ENCODE measurements around the gene ADPRHL1. TPM values are rescaled to one million over a fixed set of nuclear protein-coding genes. Genes with fewer than 3 reads are reported as not detected.
"Not testable (repeated sequence)": the region's sequence is repeated elsewhere in the genome, so short reads cannot be mapped to it uniquely, and the experiment has no call there.

ADPRHL1 gene
- total RNA-seq, 1 experiment from 2014 or later, result 3.3 TPM

DNA sequence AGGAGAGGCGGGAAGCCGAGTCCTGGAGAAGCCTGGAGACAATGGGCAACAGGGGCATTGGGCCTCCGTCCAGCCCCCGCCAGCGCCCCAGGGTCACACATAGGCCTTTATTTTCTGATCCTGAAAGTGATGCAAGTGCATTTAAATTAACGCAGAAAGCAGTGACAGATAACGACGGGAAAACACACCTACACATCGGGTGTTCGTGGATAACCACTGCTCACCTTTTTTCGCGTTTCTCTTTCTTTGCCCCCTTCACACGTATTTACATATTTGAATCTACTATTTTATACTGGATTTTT is 59.0 kb downstream of the ADPRHL1 start:
- in situ Hi-C loops (cut with HindIII; ENCODE audit: low sequenced_read_pairs), result no loop called here
- DNase-seq (ENCODE audit: low spot score), result no peak

DNA sequence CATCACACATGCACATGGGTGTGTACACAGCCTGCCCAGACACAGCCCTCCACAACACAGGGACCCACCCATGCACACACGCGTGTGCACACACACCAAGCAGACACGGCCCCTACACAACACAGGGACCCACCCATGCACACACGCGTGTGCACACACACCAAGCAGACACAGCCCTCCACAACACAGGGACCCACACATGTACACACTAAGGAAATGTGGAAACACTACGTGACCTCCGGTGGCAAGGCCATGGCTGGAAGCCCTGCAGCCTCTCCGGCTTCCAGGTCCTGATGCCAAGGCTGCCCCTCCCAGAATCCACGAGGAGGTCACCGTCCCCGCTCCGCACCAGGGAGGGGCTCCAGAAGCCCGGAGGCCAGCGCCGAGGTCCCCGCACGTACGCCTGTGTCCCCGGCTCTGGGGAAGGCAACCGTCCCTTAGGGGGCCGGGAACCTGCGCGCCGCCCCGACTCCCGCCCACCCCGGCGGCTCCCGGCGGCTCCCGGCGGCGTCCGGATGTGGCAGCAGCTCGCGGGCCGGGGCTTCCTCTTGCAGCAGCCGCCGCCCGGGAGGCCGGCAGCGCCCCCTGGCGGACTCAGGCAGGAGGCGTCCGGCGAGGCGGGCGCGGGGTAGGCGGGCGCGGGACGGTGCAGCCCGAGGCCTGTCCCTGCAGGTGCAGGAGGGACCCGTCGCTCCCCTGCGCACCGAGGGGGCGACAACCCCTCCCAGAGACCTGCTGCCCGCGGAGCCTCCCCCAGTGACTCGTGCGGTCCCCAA is 59.5 kb downstream of the ADPRHL1 start:
- in situ Hi-C loops (cut with HindIII; ENCODE audit: low sequenced_read_pairs), result no loop called here
- peak; percentile 77 for DNase-seq (ENCODE audit: low spot score)

DNA sequence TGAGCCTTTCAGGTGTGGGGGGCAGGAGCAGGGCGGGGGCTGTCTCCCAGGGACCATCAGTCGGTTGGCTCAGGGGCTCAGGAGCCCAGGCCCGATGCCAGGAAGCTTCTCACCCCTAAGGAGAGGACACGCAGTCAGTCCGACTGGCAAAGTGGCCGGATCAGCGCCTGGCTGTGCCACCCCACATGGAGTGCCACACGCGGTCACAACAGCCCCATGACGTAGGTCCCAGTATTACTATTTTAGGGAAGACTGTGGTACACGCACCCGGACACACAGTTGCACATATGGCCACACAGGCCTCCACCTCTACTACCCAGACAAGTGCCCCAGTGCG is 60.1 kb downstream of the ADPRHL1 start:
- DNase-seq (ENCODE audit: low spot score), result peak; percentile 61
- in situ Hi-C loops (cut with HindIII; ENCODE audit: low sequenced_read_pairs), result no loop called here

DNA sequence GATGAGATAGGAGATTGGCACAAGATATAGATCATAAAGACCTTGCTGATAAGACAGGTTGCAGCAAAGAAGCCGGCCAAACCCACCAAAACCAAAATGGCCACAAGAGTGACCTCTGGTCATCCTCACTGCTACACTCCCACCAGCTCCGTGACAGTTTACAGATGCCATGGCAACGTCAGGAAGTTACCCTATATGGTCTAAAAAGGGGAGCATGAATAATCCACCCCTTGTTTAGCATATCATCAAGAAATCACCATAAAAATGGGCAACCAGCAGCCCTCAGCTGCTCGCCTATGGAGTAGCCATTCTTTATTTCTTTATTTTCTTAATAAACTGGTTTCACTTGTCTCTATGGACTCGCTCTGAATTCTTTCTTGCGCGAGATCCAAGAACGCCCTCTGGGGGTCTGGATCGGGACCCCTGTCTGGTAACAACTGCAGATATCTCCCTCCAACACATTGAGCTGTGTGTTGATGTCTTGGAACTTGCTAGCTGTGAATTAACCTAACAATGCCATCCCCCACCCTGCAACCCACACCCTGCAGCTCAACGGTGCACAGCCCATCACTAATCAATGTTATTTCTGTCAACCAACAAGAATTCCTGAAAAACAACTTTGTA is 62.3 kb downstream of the ADPRHL1 start:
- in situ Hi-C loops (cut with HindIII; ENCODE audit: low sequenced_read_pairs), result no loop called here

DNA sequence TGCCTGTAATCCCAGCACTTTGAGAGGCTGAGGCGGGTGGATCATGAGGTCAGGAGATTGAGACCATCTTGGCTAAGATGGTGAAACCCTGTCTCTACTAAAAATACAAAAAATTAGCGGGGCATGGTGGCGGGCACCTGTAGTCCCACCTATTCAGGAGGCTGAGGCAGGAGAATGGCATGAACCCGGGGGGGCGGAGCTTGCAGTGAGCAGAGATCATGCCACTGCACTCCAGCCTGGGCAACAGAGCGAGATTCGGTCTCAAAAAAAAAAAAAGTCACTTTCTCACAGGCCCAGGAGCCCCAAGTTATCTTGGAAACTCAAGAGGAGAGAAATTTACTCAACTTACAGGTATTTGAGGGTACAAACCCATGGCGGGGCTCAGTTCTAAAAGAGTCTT is 63.7 kb downstream of the ADPRHL1 start:
- in situ Hi-C loops (cut with HindIII; ENCODE audit: low sequenced_read_pairs); DNase-seq (ENCODE audit: low spot score): not testable (repeated sequence)

More for the DNA sequence above, 62.3 kb downstream of the ADPRHL1 start:
- DNase-seq (ENCODE audit: low spot score), result no peak

DNA sequence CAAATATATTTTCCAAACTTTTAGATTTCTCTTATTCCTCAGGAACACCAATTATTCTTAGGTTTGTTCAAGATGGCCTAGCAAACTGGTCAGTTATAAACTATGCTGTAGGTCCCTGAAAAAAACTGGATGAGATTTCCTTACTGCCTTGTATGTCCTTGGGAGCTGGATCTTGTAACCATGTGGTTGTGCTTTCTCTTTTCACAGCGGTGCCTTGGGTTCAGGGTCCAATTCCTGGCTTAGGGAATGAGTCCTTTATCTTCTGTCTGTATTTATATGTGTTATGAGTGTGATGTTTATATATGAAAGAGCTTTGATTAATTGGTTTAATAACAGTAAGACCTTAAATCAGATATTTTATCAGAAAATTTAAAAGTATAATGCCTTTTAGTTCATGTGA is 65.9 kb downstream of the ADPRHL1 start:
- in situ Hi-C loops (cut with HindIII; ENCODE audit: low sequenced_read_pairs), result no loop called here

DNA sequence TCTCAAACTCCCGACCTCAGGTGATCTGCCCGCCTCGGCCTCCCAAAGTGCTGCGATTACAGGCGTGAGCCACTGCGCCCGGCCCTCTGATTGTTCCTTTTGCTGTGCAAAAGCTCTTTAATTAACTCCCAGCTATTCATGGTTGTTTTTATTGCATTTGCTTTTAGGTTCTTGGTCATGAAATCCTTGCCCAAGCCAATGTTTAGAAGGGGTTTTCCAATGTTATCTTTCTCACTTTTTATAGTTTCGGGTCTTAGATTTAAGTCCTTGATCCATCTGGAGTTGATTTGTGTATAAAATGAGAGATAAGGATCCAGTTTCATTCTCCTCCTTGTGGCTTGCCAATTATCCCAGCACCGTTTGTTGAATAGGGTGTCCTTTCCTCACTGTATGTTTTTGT is 70.2 kb downstream of the ADPRHL1 start:
- DNase-seq (ENCODE audit: low spot score), result no peak
- in situ Hi-C loops (cut with HindIII; ENCODE audit: low sequenced_read_pairs), result no loop called here

More for the DNA sequence above, 65.9 kb downstream of the ADPRHL1 start:
- DNase-seq (ENCODE audit: low spot score), result no peak

DNA sequence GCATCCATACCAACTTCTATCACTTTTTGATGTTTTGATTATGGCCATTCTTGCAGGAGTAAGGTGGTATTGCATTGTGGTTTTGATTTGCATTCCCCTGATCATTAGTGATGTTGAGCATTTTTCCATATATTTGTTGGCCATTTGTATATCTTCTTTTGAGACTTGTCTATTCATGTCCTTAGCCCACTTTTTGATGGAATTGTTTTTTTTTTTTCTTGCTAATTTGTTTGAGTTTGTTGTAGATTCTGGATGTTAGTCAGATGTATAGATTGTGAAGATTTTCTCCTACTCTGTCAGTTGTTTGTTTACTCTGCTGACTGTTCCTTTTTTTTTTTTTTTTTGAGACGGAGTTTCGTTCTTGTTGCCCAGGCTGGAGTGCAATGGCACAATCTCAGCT is 70.7 kb downstream of the ADPRHL1 start:
- DNase-seq (ENCODE audit: low spot score); in situ Hi-C loops (cut with HindIII; ENCODE audit: low sequenced_read_pairs): not testable (repeated sequence)

DNA sequence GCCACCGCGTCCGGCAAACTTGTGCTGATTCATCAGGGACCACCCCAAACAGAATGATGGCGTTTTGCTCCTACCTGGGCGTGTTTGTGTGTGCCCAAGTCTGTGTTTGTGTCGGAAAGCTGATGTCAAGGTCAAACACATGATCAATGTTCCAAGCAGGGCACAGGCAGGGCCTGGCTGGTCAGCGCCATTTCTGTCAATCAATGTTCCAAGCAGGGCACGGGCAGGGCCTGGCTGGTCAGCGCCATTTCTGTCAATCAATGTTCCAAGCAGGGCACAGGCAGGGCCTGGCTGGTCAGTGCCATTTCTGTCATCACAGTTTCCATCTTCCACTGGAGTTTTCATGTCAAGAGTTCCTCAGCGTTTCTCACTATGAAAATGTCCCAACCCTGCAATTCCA is 74.5 kb downstream of the ADPRHL1 start:
- DNase-seq (ENCODE audit: low spot score), result no peak
- in situ Hi-C loops (cut with HindIII; ENCODE audit: low sequenced_read_pairs), result no loop called here

DNA sequence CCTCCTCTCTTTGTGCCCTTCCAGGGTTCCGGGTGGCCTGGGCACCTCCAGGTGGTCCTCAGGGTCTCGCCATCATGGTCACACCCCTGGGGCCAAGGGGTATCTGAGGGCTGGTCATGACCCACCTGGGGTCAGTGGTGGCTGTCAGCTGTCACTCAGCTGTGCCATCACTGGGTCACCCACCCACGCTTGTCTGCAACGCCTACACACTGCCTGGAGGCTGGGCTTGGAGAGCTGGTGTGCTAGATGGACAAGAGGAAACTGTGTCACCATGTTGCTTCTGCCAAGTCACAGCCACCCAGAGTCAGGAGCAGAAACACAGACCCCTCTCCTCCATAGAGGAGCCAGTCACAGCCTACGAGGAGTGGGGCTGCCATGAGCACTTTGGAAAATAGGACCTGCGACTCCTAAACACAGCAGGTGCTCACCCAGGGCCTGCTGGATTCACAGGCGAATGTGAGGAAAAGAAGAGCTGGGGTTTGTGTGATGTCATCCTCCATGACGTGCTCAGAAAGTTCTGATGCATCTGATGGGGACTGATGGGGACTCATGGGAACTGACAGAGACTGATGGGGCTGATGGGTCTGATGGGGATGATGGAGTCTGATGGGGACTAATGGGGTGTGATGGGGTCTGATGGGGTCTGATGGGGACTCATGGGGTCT is 78.6 kb downstream of the ADPRHL1 start:
- in situ Hi-C loops (cut with HindIII; ENCODE audit: low sequenced_read_pairs), result no loop called here
- DNase-seq (ENCODE audit: low spot score), result no peak

DNA sequence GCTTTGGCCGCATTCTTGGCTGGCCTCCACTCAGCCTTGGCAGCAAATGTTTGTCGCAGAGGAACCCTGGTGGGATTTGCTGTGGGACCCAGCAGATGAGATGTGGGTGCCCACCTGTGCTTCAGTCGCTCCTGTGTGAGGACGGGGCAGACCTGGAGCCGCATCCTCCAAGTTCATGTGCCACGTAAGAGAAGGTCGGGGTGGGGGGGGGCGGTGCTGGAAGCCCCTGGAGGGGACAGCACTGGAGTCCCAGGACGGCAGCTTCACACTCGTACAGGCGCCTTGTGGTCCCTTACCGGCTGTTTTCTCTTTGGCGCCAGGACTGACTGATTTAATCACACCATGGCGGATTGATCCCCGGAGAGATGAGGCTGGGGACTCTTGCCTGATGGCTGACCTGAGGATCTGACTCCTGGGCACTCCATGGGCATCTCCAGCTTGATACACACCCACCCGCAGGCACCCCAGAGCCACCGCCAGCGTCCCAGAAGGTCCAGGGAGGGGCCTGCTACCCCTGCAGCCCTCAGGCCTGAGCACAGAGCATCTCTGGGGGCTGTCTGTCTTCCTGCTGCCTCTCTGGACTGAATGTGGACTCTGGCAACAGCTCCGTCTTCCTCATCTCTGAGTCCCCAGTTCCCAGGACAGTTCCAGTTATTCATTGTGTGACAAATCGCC is 79.3 kb downstream of the ADPRHL1 start:
- in situ Hi-C loops (cut with HindIII; ENCODE audit: low sequenced_read_pairs), result no loop called here
- no peak for DNase-seq (ENCODE audit: low spot score)

DNA sequence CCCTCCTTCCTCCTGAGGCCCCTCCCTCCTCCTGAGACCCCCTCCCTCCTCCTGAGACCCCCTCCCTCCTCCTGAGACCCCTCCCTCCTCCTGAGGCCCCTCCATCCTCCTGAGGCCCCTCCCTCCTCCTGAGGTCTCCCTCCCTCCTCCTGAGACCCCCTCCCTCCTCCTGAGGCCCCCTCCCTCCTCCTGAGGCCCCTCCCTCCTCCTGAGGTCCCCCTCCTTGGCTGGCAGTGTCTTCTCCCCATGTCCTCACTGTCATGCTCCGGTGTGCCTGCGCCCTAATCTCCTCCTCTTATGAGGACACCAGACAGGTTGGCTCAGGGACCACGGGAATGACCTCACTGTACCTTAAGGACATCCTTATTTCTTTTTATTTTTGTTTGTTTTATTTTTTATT is 81.6 kb downstream of the ADPRHL1 start:
- DNase-seq (ENCODE audit: low spot score); in situ Hi-C loops (cut with HindIII; ENCODE audit: low sequenced_read_pairs): not testable (repeated sequence)

DNA sequence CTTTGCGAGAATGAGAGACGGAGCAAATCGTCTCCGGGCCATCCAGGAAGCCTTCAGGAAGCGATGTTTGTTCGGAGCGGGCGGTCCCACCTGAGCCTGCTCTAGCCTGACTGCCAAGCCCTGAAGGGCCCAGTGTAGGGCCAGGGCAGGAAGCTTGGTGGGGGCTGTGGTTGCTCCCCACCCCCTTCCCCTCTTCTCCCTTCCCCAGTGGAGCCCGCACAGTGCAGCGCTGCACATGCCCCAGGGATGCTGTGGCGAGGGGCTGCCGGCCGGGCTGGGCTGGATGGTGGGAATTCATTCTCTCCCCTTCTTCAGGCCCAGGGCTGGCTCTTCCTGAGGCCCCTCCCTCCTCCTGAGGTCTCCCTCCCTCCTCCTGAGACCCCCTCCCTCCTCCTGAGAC is 82.2 kb downstream of the ADPRHL1 start:
- DNase-seq (ENCODE audit: low spot score), result no peak
- in situ Hi-C loops (cut with HindIII; ENCODE audit: low sequenced_read_pairs), result no loop called here

DNA sequence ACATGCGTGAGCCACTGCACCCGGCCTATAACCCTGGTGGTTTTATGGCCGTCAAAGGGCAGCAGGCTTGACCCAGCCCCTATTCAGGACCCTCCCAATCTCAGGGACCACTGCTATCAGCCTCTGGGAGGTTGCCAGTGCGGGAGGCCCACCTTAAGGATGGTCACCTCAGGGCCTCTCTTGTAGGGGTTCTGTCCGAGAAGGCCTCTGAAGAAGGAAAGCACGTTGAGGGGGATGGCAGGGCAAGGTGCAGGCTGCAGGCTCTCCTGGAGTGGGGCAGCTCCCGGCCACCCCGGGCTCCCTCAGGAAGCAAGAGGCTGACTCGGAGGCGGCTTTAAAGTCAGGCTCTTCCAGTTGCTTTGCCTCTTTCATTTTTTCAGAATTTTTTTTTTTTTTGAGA is 83.4 kb downstream of the ADPRHL1 start:
- DNase-seq (ENCODE audit: low spot score), result no peak
- in situ Hi-C loops (cut with HindIII; ENCODE audit: low sequenced_read_pairs), result no loop called here

DNA sequence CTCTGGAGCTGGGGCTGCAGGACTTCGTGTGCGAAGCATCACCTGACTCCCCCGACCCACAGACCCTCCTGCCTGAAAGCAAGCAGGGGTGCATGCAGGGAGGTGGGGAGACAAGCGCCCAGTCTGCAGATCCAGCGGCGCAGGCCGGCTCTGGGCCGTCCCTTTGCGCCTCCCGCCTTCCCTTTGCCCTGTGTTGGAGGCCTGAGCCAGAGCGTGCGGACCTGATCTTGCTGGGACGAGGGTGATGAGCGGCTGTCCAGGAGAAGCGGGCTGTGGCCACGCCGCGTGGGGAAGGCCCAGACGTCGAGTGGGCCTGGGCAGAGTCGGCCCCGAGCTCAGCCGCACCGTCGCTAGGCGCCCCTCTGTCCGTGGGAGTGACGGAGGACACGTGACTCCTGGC is 84.1 kb downstream of the ADPRHL1 start:
- in situ Hi-C loops (cut with HindIII; ENCODE audit: low sequenced_read_pairs), result no loop called here

DNA sequence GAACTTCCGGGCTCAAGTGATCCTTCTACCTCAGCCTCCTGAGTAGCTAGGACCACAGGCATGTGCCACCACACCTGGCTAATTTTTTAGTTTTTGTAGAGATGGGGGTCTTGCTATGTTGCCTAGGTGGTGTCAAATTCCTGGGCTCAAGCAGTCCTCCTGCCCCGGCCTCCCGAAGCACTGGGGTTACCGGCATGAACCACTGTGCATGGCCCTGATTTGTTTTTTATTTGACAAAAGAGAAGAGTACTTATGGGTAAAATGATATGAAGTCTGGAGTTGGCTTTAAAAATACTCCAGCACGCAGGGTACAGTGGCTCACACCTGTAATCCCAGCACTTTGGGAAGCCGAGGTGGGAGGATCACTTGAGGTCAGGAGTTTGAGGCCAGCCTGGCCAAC is 84.9 kb downstream of the ADPRHL1 start:
- DNase-seq (ENCODE audit: low spot score); in situ Hi-C loops (cut with HindIII; ENCODE audit: low sequenced_read_pairs): not testable (repeated sequence)

More for the DNA sequence above, 84.1 kb downstream of the ADPRHL1 start:
- no peak for DNase-seq (ENCODE audit: low spot score)

DNA sequence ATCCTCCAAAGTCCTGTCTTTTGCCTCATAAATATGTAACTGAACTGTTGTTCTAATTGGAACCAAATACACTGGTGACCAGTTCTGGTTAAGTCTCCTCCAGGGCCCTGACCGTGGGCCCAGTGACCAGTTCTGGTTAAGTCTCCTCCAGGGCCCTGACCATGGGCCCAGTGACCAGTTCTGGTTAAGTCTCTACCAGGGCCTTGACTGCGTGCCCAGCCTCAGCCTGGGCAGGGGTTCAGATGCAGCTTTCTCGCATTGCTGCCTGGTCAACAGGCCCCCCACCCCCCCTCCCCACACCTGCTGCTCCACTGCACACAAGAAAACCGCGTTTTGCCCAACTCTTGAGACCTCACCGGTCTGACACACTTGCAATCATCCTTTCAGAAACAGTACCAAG is 85.5 kb downstream of the ADPRHL1 start:
- DNase-seq (ENCODE audit: low spot score), result no peak
- in situ Hi-C loops (cut with HindIII; ENCODE audit: low sequenced_read_pairs), result no loop called here

DNA sequence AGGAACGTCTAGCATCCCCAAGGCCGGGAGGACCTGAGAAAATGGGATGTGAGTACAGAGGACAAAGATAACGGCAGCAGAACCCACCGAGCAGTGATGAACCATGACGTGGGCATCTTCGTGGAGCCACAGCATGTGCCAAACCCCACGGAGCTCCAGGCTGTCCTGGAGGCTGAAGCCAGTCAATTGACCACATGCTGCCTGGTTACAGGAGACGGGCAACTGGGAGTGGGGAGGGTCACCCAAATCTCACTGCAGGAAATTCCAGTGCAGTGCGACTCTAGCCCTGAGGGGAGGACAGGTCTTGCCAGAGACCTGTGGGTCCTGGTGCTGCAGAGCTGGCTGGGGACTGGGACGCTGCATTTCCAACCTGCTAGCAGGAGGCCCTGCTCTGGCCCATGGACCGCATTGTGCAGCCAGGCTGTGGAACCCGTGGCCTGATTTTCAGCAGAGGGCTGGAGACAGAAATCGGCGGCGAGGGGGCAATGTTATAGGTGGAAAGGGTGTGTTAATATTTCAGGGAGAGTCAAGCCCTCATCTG is 86.2 kb downstream of the ADPRHL1 start:
- no peak for DNase-seq (ENCODE audit: low spot score)
- in situ Hi-C loops (cut with HindIII; ENCODE audit: low sequenced_read_pairs), result no loop called here

DNA sequence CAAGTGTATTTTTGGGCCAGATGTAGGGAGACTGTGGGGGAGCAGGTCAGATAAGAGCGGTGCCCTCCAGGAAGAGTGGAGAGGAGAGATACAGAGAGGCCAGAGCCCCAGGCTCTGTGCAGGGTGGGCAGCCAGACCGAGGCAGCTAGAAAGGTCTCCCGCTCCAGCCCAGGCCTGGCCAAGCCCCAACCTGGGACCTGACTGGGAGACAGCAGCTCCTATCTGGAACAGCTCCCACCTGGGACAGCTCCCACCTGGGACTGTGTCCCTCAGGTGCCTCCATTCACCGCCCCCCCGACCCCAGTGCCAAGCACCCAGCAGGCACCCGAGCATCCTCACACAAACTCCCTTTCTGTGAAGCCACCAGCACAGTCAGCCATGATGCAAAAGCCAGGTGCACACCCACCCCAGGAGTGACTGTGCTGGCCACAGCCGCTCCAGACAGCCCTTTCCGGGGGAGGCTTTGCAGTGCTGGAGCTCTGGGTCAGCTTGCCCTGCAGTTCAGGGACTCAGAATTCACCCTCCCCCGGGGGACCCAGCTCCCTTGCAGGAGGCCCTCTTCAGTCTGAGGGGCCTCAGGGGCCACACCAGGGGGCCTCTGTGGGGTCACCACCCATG is 87.2 kb downstream of the ADPRHL1 start:
- in situ Hi-C loops (cut with HindIII; ENCODE audit: low sequenced_read_pairs), result no loop called here
- no peak for DNase-seq (ENCODE audit: low spot score)

All from G401 (cell line).